GM18873 (cell line): Measurements from ENCODE around the gene DIP2C.

Experiments used
- ATAC-seq: cut with Tn5 transposase; IDR thresholded peaks from one replicate; pipeline ENCODE4 v1.9.1; 2021; ENCODE audit warnings: mild to moderate bottlenecking, moderate library complexity, moderate number of reproducible peaks; ENCODE audit not compliant: unreplicated experiment, low FRiP score

DIP2C gene

GRCh38 chr10:562142-562541 is 127.3 kb downstream of the DIP2C start:
- no peak for ATAC-seq

GRCh38 chr10:561721-562120 is 127.7 kb downstream of the DIP2C start:
- no peak for ATAC-seq

GRCh38 chr10:560314-560992 is 129.0 kb downstream of the DIP2C start:
- ATAC-seq = no peak

GRCh38 chr10:559767-560047 is 129.8 kb downstream of the DIP2C start:
- no peak for ATAC-seq

- no peak for ATAC-seq
These were observed 130.3 kb downstream of the DIP2C start for GRCh38 chr10:558891-559766.

- no peak for ATAC-seq
These were observed 131.1 kb downstream of the DIP2C start for GRCh38 chr10:558364-558763.

- no peak for ATAC-seq
These were observed 131.6 kb downstream of the DIP2C start for GRCh38 chr10:557792-558328.

GRCh38 chr10:556971-557637 is 132.4 kb downstream of the DIP2C start:
- no peak for ATAC-seq

- ATAC-seq = no peak
These were observed 133.7 kb downstream of the DIP2C start for GRCh38 chr10:555682-556350.

GRCh38 chr10:555281-555680 is 134.2 kb downstream of the DIP2C start:
- no peak for ATAC-seq

GRCh38 chr10:554182-554848 is 135.2 kb downstream of the DIP2C start:
- ATAC-seq = no peak

GRCh38 chr10:553233-553632 is 136.2 kb downstream of the DIP2C start:
- ATAC-seq = no peak

GRCh38 chr10:552679-553078 is 136.8 kb downstream of the DIP2C start:
- ATAC-seq = no peak

GRCh38 chr10:551373-552252 is 137.9 kb downstream of the DIP2C start:
- no peak for ATAC-seq

- no peak for ATAC-seq
These were observed 138.6 kb downstream of the DIP2C start for GRCh38 chr10:550665-551372.

GRCh38 chr10:549391-549790 is 140.1 kb downstream of the DIP2C start:
- no peak for ATAC-seq

- ATAC-seq = no peak
These were observed 141.1 kb downstream of the DIP2C start for GRCh38 chr10:548238-548901.

GRCh38 chr10:547591-548081 is 141.8 kb downstream of the DIP2C start:
- no peak for ATAC-seq
